ENCODE data around the gene PDE5A. TPM values are rescaled to one million over a fixed set of nuclear protein-coding genes. Genes with fewer than 3 reads are reported as not detected.

The PDE5A gene
- total RNA-seq, 3 donors from 2014 or later: 0.52 to 0.86 (median 0.76) TPM

DNA sequence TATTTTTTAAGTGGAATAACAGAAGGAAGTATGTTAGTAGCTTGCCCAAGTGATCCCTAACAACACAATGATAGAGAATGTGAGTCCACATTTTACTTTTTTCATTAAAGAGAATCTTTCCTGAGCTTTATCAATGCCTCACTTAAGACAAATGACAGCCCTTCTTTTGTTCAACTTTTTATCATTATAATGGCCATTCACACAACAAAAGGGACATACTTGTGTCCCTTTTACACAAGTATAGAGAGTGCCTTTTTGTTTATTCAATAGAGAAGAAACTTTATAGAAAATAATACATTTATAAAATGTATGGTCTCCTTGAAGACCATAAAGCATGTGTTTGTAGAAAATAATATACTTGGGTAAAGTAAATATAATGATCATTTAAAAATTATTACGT is 96.3 kb downstream of the PDE5A start:
- Mint-ChIP-seq H3K4me1 (ENCODE audit: low read depth) (no peaks in the 10 kb centered on the region), H3K9me3 (no peaks in the 10 kb centered on the region), H3K4me3 (no peak overlapping the region), H3K36me3 (ENCODE audit: insufficient read depth) (peaks cover 31% of the 10 kb centered on the region), H3K27me3 (ENCODE audit: low read depth) (no peaks in the 10 kb centered on the region)
- ATAC-seq (no peak), DNase-seq (no peak)

DNA sequence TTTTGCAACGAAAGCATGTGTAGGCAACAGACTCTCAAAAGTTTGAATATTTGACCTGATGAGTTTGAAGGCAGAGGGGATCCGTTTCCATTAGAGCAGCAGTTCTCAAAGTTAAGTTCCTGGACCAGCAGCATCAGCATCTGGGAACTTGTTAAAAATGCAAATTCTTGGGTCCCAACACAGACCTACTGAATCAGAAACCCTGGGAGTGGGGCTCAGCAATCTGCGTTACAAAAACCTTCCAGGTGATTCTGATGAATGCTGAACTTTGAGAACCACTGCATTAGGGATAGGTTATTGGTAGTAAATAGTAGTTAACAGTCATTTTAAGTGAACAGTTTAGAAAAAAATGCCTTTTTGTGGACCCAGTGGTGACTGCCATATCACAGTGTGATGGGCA is 98.8 kb downstream of the PDE5A start:
- ATAC-seq (no peak), DNase-seq (no peak)
- H3K27me3 Mint-ChIP-seq (ENCODE audit: low read depth): no peaks in the 10 kb centered on the region
- peaks cover 25% of the 10 kb centered on the region for H3K36me3 Mint-ChIP-seq (ENCODE audit: insufficient read depth)
- no peak overlapping the region for H3K4me3 Mint-ChIP-seq
- H3K4me1 Mint-ChIP-seq (ENCODE audit: low read depth): no peaks in the 10 kb centered on the region
- no peaks in the 10 kb centered on the region for H3K9me3 Mint-ChIP-seq

- ATAC-seq (no peak), DNase-seq (no peak)
- Mint-ChIP-seq H3K27me3 (ENCODE audit: low read depth) (no peaks in the 10 kb centered on the region), H3K4me1 (ENCODE audit: low read depth) (no peaks in the 10 kb centered on the region), H3K9me3 (no peaks in the 10 kb centered on the region), H3K36me3 (ENCODE audit: insufficient read depth) (peaks cover 11% of the 10 kb centered on the region), H3K4me3 (no peak overlapping the region)
These were observed 101.6 kb downstream of the PDE5A start for GRCh38 chr4:119526786-119527550.

DNA sequence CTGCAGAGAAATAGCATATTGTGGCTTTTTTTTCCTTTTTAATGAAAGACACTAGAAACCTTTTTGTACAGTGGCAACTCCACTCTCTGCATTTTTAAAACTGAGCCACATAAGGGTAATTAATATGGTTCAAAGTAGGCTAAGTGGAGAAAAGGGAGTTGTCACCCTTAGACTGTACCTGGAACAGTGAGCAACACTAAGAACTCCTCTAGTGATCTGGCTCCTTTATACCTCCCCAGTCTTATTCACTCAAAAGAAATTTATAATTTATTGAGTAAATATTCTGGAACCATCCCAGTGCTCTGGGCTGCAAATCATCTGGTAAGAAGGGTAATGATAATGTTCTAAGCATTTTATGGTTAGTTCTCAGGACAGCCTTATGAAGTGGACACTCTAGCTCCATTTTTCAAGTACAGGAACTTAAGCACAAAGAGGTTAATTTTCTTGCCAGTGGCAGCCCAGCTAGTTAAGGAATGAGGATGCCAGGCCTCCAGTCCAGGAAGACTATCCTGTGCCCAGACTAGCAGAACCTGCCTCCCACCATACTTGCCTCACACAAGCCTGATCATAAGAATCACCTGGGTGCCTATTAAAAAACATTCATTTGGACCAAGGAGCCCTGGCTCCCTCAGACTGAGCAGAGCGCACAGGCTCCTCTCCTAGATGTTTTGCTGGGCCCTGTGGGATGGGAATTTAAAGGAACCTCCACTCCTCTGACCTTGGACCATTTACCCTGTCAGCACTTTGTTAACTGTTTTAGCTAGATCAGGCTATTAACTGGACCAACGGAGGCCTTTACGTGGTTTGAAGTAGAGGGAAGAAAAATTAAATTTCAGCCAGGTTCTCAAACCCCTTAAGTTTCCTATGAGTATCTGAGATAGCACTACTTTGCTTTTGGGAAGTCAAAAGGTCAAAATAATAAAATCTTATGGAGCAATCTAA is 102.6 kb downstream of the PDE5A start:
- Mint-ChIP-seq H3K36me3 (ENCODE audit: insufficient read depth) (peaks cover 9% of the 10 kb centered on the region), H3K27me3 (ENCODE audit: low read depth) (no peaks in the 10 kb centered on the region)
- ATAC-seq: no peak

GRCh38 chr4:119525005-119525749 is 103.4 kb downstream of the PDE5A start:
- no peaks in the 10 kb centered on the region for H3K9me3 Mint-ChIP-seq
- no peak for ATAC-seq
- DNase-seq: no peak
- peaks cover 13% of the 10 kb centered on the region for H3K36me3 Mint-ChIP-seq (ENCODE audit: insufficient read depth)
- no peaks in the 10 kb centered on the region for H3K27me3 Mint-ChIP-seq (ENCODE audit: low read depth)
- H3K4me3 Mint-ChIP-seq: no peak overlapping the region
- no peaks in the 10 kb centered on the region for H3K4me1 Mint-ChIP-seq (ENCODE audit: low read depth)

More for the DNA sequence above, 102.6 kb downstream of the PDE5A start:
- Mint-ChIP-seq H3K4me1 (ENCODE audit: low read depth) (no peaks in the 10 kb centered on the region), H3K4me3 (no peak overlapping the region), H3K9me3 (no peaks in the 10 kb centered on the region)
- no peak for DNase-seq

- ATAC-seq (no peak), DNase-seq (no peak)
- no peak overlapping the region for H3K4me3 Mint-ChIP-seq
- no peaks in the 10 kb centered on the region for H3K4me1 Mint-ChIP-seq (ENCODE audit: low read depth)
- H3K27me3 Mint-ChIP-seq (ENCODE audit: low read depth): no peaks in the 10 kb centered on the region
- no peaks in the 10 kb centered on the region for H3K9me3 Mint-ChIP-seq
- H3K36me3 Mint-ChIP-seq (ENCODE audit: insufficient read depth): peaks cover 11% of the 10 kb centered on the region
These were observed 105.2 kb downstream of the PDE5A start for GRCh38 chr4:119523399-119523798.

DNA sequence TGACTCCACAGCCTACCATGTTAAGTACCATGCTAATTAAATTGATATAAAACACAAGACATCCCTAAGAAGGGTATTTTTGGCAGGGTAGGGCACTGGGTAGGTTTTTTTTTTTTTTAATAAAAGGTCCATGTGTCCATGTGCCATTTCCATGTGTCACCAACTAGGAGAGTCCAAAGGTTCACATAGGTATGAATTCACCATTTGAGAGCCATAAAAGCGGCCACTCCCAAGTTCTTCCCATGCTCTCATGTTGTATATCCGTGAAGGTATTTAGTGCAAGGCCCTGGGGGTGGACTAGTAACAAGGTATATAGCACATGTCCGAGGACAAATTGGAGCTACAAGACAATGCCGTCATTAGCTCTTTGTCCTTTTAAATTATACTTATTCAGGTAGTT is 107.3 kb downstream of the PDE5A start:
- Mint-ChIP-seq H3K9me3 (no peaks in the 10 kb centered on the region), H3K4me1 (ENCODE audit: low read depth) (no peaks in the 10 kb centered on the region), H3K27me3 (ENCODE audit: low read depth) (no peaks in the 10 kb centered on the region), H3K36me3 (ENCODE audit: insufficient read depth) (peaks cover 14% of the 10 kb centered on the region), H3K4me3 (no peak overlapping the region)
- no peak for ATAC-seq
- DNase-seq: no peak

GRCh38 chr4:119518915-119519410 is 109.6 kb downstream of the PDE5A start:
- Mint-ChIP-seq H3K9me3 (no peaks in the 10 kb centered on the region), H3K4me3 (no peak overlapping the region), H3K4me1 (ENCODE audit: low read depth) (no peaks in the 10 kb centered on the region), H3K36me3 (ENCODE audit: insufficient read depth) (peaks cover 14% of the 10 kb centered on the region), H3K27me3 (ENCODE audit: low read depth) (no peaks in the 10 kb centered on the region)
- ATAC-seq (no peak), DNase-seq (no peak)

GRCh38 chr4:119518230-119518892 is 110.2 kb downstream of the PDE5A start:
- ATAC-seq (no peak), DNase-seq (no peak)
- Mint-ChIP-seq H3K9me3 (no peaks in the 10 kb centered on the region), H3K27me3 (ENCODE audit: low read depth) (no peaks in the 10 kb centered on the region), H3K4me1 (ENCODE audit: low read depth) (no peaks in the 10 kb centered on the region), H3K4me3 (no peak overlapping the region), H3K36me3 (ENCODE audit: insufficient read depth) (peaks cover 19% of the 10 kb centered on the region)

DNA sequence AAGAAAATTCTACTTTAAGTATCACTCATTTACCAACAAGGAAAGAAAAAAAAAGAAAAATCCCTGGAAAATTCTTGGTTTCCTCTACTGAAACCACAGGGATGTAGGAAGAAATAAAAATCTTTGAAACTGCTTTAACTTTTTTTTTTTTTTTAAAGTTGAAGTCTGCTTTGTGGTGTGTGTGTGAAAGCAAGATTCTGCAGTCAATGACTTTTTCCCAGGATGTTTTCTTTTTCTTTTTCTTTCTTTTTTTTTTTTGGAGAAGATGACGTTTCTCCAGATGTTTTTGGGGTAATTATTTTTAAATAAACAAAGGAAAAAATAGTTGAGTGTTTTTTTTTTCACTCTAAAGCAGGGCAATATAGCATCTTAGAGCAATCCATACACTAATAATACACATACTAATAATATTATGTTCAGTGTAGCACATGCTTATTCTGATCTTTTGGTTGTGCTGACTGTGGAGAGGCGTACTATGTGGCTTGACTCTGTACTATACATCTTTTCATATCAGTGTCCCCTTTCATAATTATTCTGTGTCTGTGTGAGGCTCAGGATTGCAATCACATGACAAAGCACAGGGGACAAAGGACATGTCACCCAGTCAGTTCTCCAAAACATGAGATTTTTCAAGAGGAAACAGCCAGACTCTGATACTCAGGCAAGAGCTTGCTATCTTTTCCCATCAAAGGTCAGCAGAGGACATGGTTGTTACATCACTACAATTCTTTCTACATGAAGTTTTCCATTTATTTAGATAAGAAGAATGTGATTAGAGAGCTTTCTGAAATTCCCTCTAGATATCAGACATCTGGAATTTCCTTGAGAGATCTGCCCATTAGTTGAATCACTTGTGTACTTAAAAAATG is 111.0 kb downstream of the PDE5A start:
- ATAC-seq (no peak), DNase-seq (no peak)
- Mint-ChIP-seq H3K9me3 (no peaks in the 10 kb centered on the region), H3K36me3 (ENCODE audit: insufficient read depth) (peaks cover 24% of the 10 kb centered on the region), H3K27me3 (ENCODE audit: low read depth) (no peaks in the 10 kb centered on the region), H3K4me3 (no peak overlapping the region), H3K4me1 (ENCODE audit: low read depth) (no peaks in the 10 kb centered on the region)

- Mint-ChIP-seq H3K4me3 (no peak overlapping the region), H3K27me3 (ENCODE audit: low read depth) (no peaks in the 10 kb centered on the region), H3K36me3 (ENCODE audit: insufficient read depth) (peaks cover 22% of the 10 kb centered on the region), H3K9me3 (no peaks in the 10 kb centered on the region), H3K4me1 (ENCODE audit: low read depth) (no peaks in the 10 kb centered on the region)
- DNase-seq: no peak
- no peak for ATAC-seq
These were observed 116.2 kb downstream of the PDE5A start for GRCh38 chr4:119512398-119512797.

- DNase-seq: no peak
- no peaks in the 10 kb centered on the region for H3K27me3 Mint-ChIP-seq (ENCODE audit: low read depth)
These were observed 118.0 kb downstream of the PDE5A start for GRCh38 chr4:119510395-119511149.

More at GRCh38 chr4:119510395-119511149, 118.0 kb downstream of the PDE5A start:
- Mint-ChIP-seq H3K4me1 (ENCODE audit: low read depth) (no peaks in the 10 kb centered on the region), H3K4me3 (no peak overlapping the region), H3K36me3 (ENCODE audit: insufficient read depth) (peaks cover 23% of the 10 kb centered on the region), H3K9me3 (no peaks in the 10 kb centered on the region)
- ATAC-seq: no peak
